ENCODE results near the gene ARRB1. TPM values are rescaled to one million over a fixed set of nuclear protein-coding genes. Genes with fewer than 3 reads are reported as not detected.
"Not testable (repeated sequence)": the region's sequence is repeated elsewhere in the genome, so short reads cannot be mapped to it uniquely, and the experiment has no call there.

The ARRB1 gene
- total RNA-seq, 5 donors from 2014 or later (not counting 1 experiment from before 2014, with no cell fraction given), result 37.2 to 57.3 (median 47.3) TPM

DNA sequence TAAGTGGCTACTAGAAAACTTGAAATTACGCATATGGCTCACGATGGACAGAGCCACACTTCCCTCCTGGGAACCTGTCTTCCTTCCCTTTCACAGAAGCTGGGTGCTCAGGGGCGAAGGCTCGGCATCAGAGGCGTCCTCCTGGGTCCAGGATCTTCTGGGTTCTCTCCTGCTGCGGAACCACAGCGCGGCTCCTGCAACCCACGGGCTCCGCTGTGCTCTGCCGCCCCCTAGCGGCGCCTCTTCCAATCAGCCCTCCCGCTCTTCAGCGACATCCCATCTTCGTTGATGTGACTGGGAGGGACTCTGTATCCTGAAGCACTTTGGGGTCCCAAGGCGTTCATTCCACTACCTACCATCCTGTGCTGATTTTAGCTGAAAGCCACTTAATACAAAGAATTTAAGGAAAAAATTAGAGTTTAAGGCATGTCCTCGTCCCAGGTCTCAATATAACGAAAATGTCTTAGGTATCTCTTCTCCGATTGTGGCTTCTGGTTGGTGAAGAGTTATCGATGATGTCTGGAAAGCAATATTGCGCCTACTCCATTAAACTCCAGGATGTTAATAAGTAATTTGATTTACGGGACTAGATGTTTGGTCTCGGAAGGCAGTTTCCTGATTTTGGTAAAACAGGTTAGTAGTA is 33.1 kb upstream of the ARRB1 start:
- H3K36me3 ChIP-seq (ENCODE audit: control insufficient read depth in 2 of 2, extremely low read depth in 1 of 2, insufficient read depth in 1 of 2, low read length in 1 of 2), result no peaks in the 10 kb centered on the region
- peak; percentile 39 to 92 (median 70) for DNase-seq
- peak overlapping the region; percentile 88 for H3K27ac Mint-ChIP-seq
- H3K4me1 ChIP-seq (ENCODE audit: control insufficient read depth in 1 of 2, extremely low read depth in 1 of 2, insufficient read depth in 2 of 2, low read length in 2 of 2), result peaks cover 10 to 33% of the 10 kb centered on the region in 2 experiments
- H3K4me3 Mint-ChIP-seq, result peak overlapping the region; percentile 53 to 75 (median 60)
- no peak overlapping the region for H3K27ac ChIP-seq (ENCODE audit: low read length)
- ChIA-PET POLR2A (no interaction called here), CTCF (interaction anchor here (0.6 to 4.4 kb wide), 15 partner anchors 16 to 1747 kb away, joined by 3 to 38 read pairs (median 4); no protein-coding TSS in a partner anchor)
- peaks cover 0 to 13% of the 10 kb centered on the region in 2 experiments for H3K27me3 ChIP-seq (replicated peaks in 1 of 2; ENCODE audit: control insufficient read depth in 2 of 2, extremely low read depth in 1 of 2, insufficient read depth in 2 of 2, low read length in 1 of 2)
- H3K27me3 Mint-ChIP-seq, result no peaks in the 10 kb centered on the region
- no peaks in the 10 kb centered on the region for H3K9me3 ChIP-seq
- H3K9me3 Mint-ChIP-seq, result no peaks in the 10 kb centered on the region
- no peaks in the 10 kb centered on the region for H3K36me3 Mint-ChIP-seq
- WGBS (ENCODE audit: insufficient coverage), result 36% methylated on average over 5 of the region's 24 CpGs
- ATAC-seq (replicated peaks in 1 of 4), result peak; percentile 74 to 87 (median 78)
- H3K4me1 Mint-ChIP-seq, result peaks cover 17 to 26% (median 21%) of the 10 kb centered on the region in 3 donors
- peak overlapping the region in 1 of 2 donors; percentile 10 for H3K4me3 ChIP-seq (ENCODE audit: control insufficient read depth in 1 of 2, extremely low read depth in 1 of 2, low read length in 1 of 2)

DNA sequence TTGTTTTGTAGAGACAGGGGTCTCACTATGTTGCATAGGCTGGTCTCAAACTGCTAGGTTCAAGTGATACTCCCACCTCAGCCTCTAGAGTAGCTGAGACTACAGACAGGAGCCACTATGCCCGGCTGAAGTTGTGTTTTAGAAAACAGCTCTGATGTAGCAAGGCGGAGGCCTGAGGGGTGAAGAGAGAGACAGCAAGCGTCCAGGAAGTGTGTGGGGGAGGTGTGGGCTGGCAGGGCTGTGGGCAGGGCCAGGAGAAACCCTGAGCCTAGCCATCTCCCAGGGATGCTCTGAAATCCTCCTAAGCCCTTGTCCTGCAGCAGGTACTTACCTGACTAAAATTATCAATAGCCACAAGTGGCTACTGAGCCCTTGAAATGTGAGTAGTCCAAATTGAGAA is 31.8 kb upstream of the ARRB1 start:
- Mint-ChIP-seq H3K27ac (peak overlapping the region; percentile 88 to 92), H3K4me1 (peaks cover 17 to 26% (median 21%) of the 10 kb centered on the region in 3 donors), H3K36me3 (no peaks in the 10 kb centered on the region), H3K27me3 (no peaks in the 10 kb centered on the region), H3K9me3 (no peaks in the 10 kb centered on the region), H3K4me3 (peak overlapping the region in 2 of 3 donors; percentile 32 to 75)
- POLR2A ChIA-PET, result no interaction called here
- H3K27me3 ChIP-seq (replicated peaks in 1 of 2; ENCODE audit: control insufficient read depth in 2 of 2, extremely low read depth in 1 of 2, insufficient read depth in 2 of 2, low read length in 1 of 2), result peaks cover 0 to 5% of the 10 kb centered on the region in 2 experiments
- ATAC-seq (replicated peaks in 1 of 4) (peak; percentile 77 to 91 (median 84)), DNase-seq (peak in 34 of 35 experiments; percentile 12 to 64 (median 34))
- CTCF ChIA-PET, result interaction anchor here (0.6 to 4.4 kb wide), 9 partner anchors 17 to 108 kb away, joined by 3 to 38 read pairs (median 4); no protein-coding TSS in a partner anchor
- peaks cover 10 to 25% of the 10 kb centered on the region in 2 experiments for H3K4me1 ChIP-seq (ENCODE audit: control insufficient read depth in 1 of 2, extremely low read depth in 1 of 2, insufficient read depth in 2 of 2, low read length in 2 of 2)
- no CpG with 5 or more reads among the region's 3 CpGs for WGBS (ENCODE audit: insufficient coverage)
- no peak overlapping the region for H3K4me3 ChIP-seq (ENCODE audit: control insufficient read depth in 1 of 2, extremely low read depth in 1 of 2, low read length in 1 of 2)
- H3K27ac ChIP-seq (ENCODE audit: low read length), result peak overlapping the region; percentile 71
- no peaks in the 10 kb centered on the region for H3K36me3 ChIP-seq (ENCODE audit: control insufficient read depth in 2 of 2, extremely low read depth in 1 of 2, insufficient read depth in 1 of 2, low read length in 1 of 2)
- no peaks in the 10 kb centered on the region for H3K9me3 ChIP-seq

- peaks cover 0 to 2% of the 10 kb centered on the region in 2 experiments for H3K27me3 ChIP-seq (replicated peaks in 1 of 2; ENCODE audit: control insufficient read depth in 2 of 2, extremely low read depth in 1 of 2, insufficient read depth in 2 of 2, low read length in 1 of 2)
- peak overlapping the region; percentile 1 to 12 for H3K27ac Mint-ChIP-seq
- H3K36me3 ChIP-seq (ENCODE audit: control insufficient read depth in 2 of 2, extremely low read depth in 1 of 2, insufficient read depth in 1 of 2, low read length in 1 of 2), result no peaks in the 10 kb centered on the region
- no peak overlapping the region for H3K4me3 ChIP-seq (ENCODE audit: control insufficient read depth in 1 of 2, extremely low read depth in 1 of 2, low read length in 1 of 2)
- H3K36me3 Mint-ChIP-seq, result no peaks in the 10 kb centered on the region
- no peak overlapping the region for H3K4me3 Mint-ChIP-seq
- H3K27me3 Mint-ChIP-seq, result no peaks in the 10 kb centered on the region
- WGBS (ENCODE audit: insufficient coverage), result 88% methylated on average over 4 of the region's 7 CpGs
- DNase-seq (no peak), ATAC-seq (replicated peaks in 1 of 4) (no peak)
- H3K4me1 ChIP-seq (ENCODE audit: control insufficient read depth in 1 of 2, extremely low read depth in 1 of 2, insufficient read depth in 2 of 2, low read length in 2 of 2), result peaks cover 10 to 25% of the 10 kb centered on the region in 2 experiments
- no peaks in the 10 kb centered on the region for H3K9me3 Mint-ChIP-seq
- ChIA-PET CTCF (interaction anchor here (1.5 kb wide), 2 partner anchors 101 to 132 kb away, joined by 3 to 5 read pairs; no protein-coding TSS in a partner anchor), POLR2A (no interaction called here)
- peaks cover 17 to 26% (median 21%) of the 10 kb centered on the region in 3 donors for H3K4me1 Mint-ChIP-seq
- no peak overlapping the region for H3K27ac ChIP-seq (ENCODE audit: low read length)
- H3K9me3 ChIP-seq, result no peaks in the 10 kb centered on the region
Observed at GRCh38 chr11:75380716-75381420, 29.4 kb upstream of the ARRB1 start.

DNA sequence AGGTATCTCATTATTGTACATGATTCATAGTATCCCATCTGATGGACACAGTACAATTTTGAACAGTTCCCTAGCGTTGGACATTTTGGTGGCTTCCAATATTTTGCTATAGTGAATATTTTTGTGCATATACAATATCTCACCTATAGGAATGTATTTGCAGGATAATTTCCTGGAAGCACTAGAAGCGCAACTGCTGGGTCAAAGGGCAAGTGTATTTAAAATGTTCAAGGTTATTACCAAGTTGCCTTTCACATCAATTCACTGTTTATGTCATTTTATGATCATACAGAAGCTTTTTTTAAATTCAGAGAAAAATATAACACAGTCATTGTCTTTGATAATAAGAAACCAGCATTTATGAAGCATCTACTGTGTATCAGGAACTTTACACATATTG is 28.8 kb upstream of the ARRB1 start:
- H3K4me3 Mint-ChIP-seq, result no peak overlapping the region
- no peaks in the 10 kb centered on the region for H3K36me3 ChIP-seq (ENCODE audit: control insufficient read depth in 2 of 2, extremely low read depth in 1 of 2, insufficient read depth in 1 of 2, low read length in 1 of 2)
- WGBS (ENCODE audit: insufficient coverage), result no CpG with 5 or more reads among the region's 2 CpGs
- no peaks in the 10 kb centered on the region for H3K36me3 Mint-ChIP-seq
- no peak for ATAC-seq (replicated peaks in 1 of 4)
- peaks cover 17 to 26% (median 21%) of the 10 kb centered on the region in 3 donors for H3K4me1 Mint-ChIP-seq
- ChIA-PET POLR2A (no interaction called here), CTCF (interaction anchor here in 1 of 2 donors (0.6 to 1.5 kb wide), 2 partner anchors 51 to 100 kb away, joined by 5 to 11 read pairs; no protein-coding TSS in a partner anchor)
- no peak overlapping the region for H3K27ac ChIP-seq (ENCODE audit: low read length)
- H3K9me3 Mint-ChIP-seq, result no peaks in the 10 kb centered on the region
- H3K27ac Mint-ChIP-seq, result no peak overlapping the region
- peaks cover 10 to 25% of the 10 kb centered on the region in 2 experiments for H3K4me1 ChIP-seq (ENCODE audit: control insufficient read depth in 1 of 2, extremely low read depth in 1 of 2, insufficient read depth in 2 of 2, low read length in 2 of 2)
- no peak for DNase-seq
- no peak overlapping the region for H3K4me3 ChIP-seq (ENCODE audit: control insufficient read depth in 1 of 2, extremely low read depth in 1 of 2, low read length in 1 of 2)
- H3K27me3 Mint-ChIP-seq, result no peaks in the 10 kb centered on the region
- peaks cover 0 to 4% of the 10 kb centered on the region in 2 experiments for H3K27me3 ChIP-seq (replicated peaks in 1 of 2; ENCODE audit: control insufficient read depth in 2 of 2, extremely low read depth in 1 of 2, insufficient read depth in 2 of 2, low read length in 1 of 2)
- no peaks in the 10 kb centered on the region for H3K9me3 ChIP-seq

DNA sequence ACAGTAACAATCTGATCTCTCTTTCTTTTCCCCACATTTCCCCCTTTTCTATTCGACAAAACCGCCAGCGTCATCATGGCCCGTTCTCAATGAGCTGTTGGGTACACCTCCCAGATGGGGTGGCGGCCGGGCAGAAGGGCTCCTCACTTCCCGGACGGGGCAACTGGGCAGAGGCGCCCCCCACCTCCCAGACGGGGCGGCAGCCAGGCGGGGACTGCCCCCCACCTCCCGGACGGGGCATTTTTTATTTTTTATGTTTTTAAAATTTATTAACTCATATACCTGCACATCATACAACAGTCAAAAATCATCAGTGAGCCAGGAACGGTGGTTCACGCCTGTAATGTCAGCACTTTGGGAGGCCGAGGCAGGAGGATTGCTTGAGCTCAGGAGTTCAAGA is 27.3 kb upstream of the ARRB1 start:
- H3K4me3 Mint-ChIP-seq; H3K9me3 Mint-ChIP-seq; H3K36me3 Mint-ChIP-seq; DNase-seq; H3K27ac Mint-ChIP-seq; H3K9me3 ChIP-seq; ATAC-seq (replicated peaks in 1 of 4); H3K27me3 Mint-ChIP-seq; POLR2A ChIA-PET; H3K36me3 ChIP-seq (ENCODE audit: control insufficient read depth in 2 of 2, extremely low read depth in 1 of 2, insufficient read depth in 1 of 2, low read length in 1 of 2); CTCF ChIA-PET; H3K4me3 ChIP-seq (ENCODE audit: control insufficient read depth in 1 of 2, extremely low read depth in 1 of 2, low read length in 1 of 2); H3K27ac ChIP-seq (ENCODE audit: low read length); H3K27me3 ChIP-seq (replicated peaks in 1 of 2; ENCODE audit: control insufficient read depth in 2 of 2, extremely low read depth in 1 of 2, insufficient read depth in 2 of 2, low read length in 1 of 2): not testable (repeated sequence)
- H3K4me1 ChIP-seq (ENCODE audit: control insufficient read depth in 1 of 2, extremely low read depth in 1 of 2, insufficient read depth in 2 of 2, low read length in 2 of 2), result peaks cover 10 to 16% of the 10 kb centered on the region in 2 experiments
- WGBS (ENCODE audit: insufficient coverage), result 96% methylated on average over 7 of the region's 17 CpGs
- H3K4me1 Mint-ChIP-seq, result peaks cover 8 to 15% (median 10%) of the 10 kb centered on the region in 3 donors

GRCh38 chr11:75376175-75376574 is 24.7 kb upstream of the ARRB1 start:
- H3K9me3 Mint-ChIP-seq, result no peaks in the 10 kb centered on the region
- Histone ChIP-seq H3K4me3 (ENCODE audit: control insufficient read depth in 1 of 2, extremely low read depth in 1 of 2, low read length in 1 of 2) (no peak overlapping the region), H3K4me1 (ENCODE audit: control insufficient read depth in 1 of 2, extremely low read depth in 1 of 2, insufficient read depth in 2 of 2, low read length in 2 of 2) (no peaks in the 10 kb centered on the region), H3K27me3 (replicated peaks in 1 of 2; ENCODE audit: control insufficient read depth in 2 of 2, extremely low read depth in 1 of 2, insufficient read depth in 2 of 2, low read length in 1 of 2) (peaks cover 0 to 4% of the 10 kb centered on the region in 2 experiments), H3K36me3 (ENCODE audit: control insufficient read depth in 2 of 2, extremely low read depth in 1 of 2, insufficient read depth in 1 of 2, low read length in 1 of 2) (no peaks in the 10 kb centered on the region), H3K9me3 (no peaks in the 10 kb centered on the region), H3K27ac (ENCODE audit: low read length) (no peak overlapping the region)
- POLR2A ChIA-PET, result interaction anchor here in 1 of 2 donors (0.6 kb wide), 1 partner anchor 453 kb away, joined by 3 read pairs; no protein-coding TSS in a partner anchor
- ATAC-seq (replicated peaks in 1 of 4) (no peak), DNase-seq (no peak)
- WGBS (ENCODE audit: insufficient coverage), result 93% methylated on average over 9 of the region's 9 CpGs
- no peak overlapping the region for H3K27ac Mint-ChIP-seq
- no peaks in the 10 kb centered on the region for H3K27me3 Mint-ChIP-seq
- no peak overlapping the region for H3K4me3 Mint-ChIP-seq
- no peaks in the 10 kb centered on the region for H3K36me3 Mint-ChIP-seq
- H3K4me1 Mint-ChIP-seq, result peaks cover 0 to 6% (median 3%) of the 10 kb centered on the region in 3 donors
- CTCF ChIA-PET, result no interaction called here
